Ecto neural progenitor cell (in vitro differentiated cells): ENCODE data around the gene SUN1.

Source experiments
- DNase-seq: peaks from one replicate; pipeline ENCODE4 v3.0.0-alpha.2; 2018; ENCODE audit warnings: low spot score

SUN1 gene

GRCh38 chr7:907158-907980, 75.1 kb downstream of the SUN1 start:
- no peak for DNase-seq

- DNase-seq = no peak
Observed at GRCh38 chr7:908159-908581, 75.9 kb downstream of the SUN1 start.

GRCh38 chr7:908591-909357, 76.5 kb downstream of the SUN1 start:
- DNase-seq = peak; percentile 85

GRCh38 chr7:909358-910329, 77.4 kb downstream of the SUN1 start:
- DNase-seq = no peak

GRCh38 chr7:910441-910861, 78.2 kb downstream of the SUN1 start:
- no peak for DNase-seq

- DNase-seq = no peak
Observed at GRCh38 chr7:910931-911431, 78.7 kb downstream of the SUN1 start.

- DNase-seq = no peak
Observed at GRCh38 chr7:911791-912480, 79.7 kb downstream of the SUN1 start.

- DNase-seq = no peak
Observed at GRCh38 chr7:913736-914520, 81.7 kb downstream of the SUN1 start.

GRCh38 chr7:914521-915194, 82.4 kb downstream of the SUN1 start:
- no peak for DNase-seq

- DNase-seq = no peak
Observed at GRCh38 chr7:915291-916218, 83.3 kb downstream of the SUN1 start.

GRCh38 chr7:916291-916941, 84.1 kb downstream of the SUN1 start:
- no peak for DNase-seq

GRCh38 chr7:917255-918117, 85.2 kb downstream of the SUN1 start:
- DNase-seq = no peak

- no peak for DNase-seq
Observed at GRCh38 chr7:918118-918425, 85.8 kb downstream of the SUN1 start.

- no peak for DNase-seq
Observed at GRCh38 chr7:918441-919113, 86.3 kb downstream of the SUN1 start.

GRCh38 chr7:919114-919442, 86.8 kb downstream of the SUN1 start:
- DNase-seq = no peak

GRCh38 chr7:919924-920341, 87.7 kb downstream of the SUN1 start:
- DNase-seq = no peak
